ENCODE measurements around the gene ISM2. TPM values are rescaled to one million over a fixed set of nuclear protein-coding genes. Genes with fewer than 3 reads are reported as not detected.

The ISM2 gene
- total and polyA plus RNA-seq, 9 of the 15 experiments (the other 6 are each of a cell fraction or from before 2014, with no cell fraction given) = 0.08 to 0.11 TPM; not detected in 7

GRCh38 chr14:77529963-77530362, 31.3 kb upstream of the ISM2 start (continued):
- peak; percentile 51; the same call in 1 of the 2 replicates for TF ChIP-seq ATF3 (IDR thresholded peaks at IDR 0.05)
- TF ChIP-seq ATF3 (CRISPR knock-in tag; conservative IDR thresholded peaks at IDR 0.05) = no peak
- TF ChIP-seq HMBOX1 (IDR thresholded peaks at IDR 0.05) = no peak
- peak; percentile 44; the same call in 1 of the 2 replicates for TF ChIP-seq CBFA2T3 (IDR thresholded peaks at IDR 0.05)
- peak; percentile 67 for TF ChIP-seq SOX6 (IDR thresholded peaks at IDR 0.05)

GRCh38 chr14:77529213-77529612, 30.6 kb upstream of the ISM2 start:
- no peaks in the 10 kb centered on the region for H4K20me1 ChIP-seq (replicated peaks; ENCODE audit: control insufficient read depth, insufficient read depth, low read length)
- no peak overlapping the region for H2AFZ ChIP-seq (ENCODE audit: low read depth, low read length)
- no peaks in the 10 kb centered on the region for H3K79me2 ChIP-seq (ENCODE audit: control insufficient read depth, insufficient read depth, low read length)
- no peak for DNase-seq (ENCODE audit: extremely low read depth in 1 of 4, low spot score in 3 of 4)
- TF ChIP-seq SFPQ (IDR thresholded peaks at IDR 0.05; ENCODE audit: low read depth, low read length) (no peak), POLR2H (tag; IDR thresholded peaks at IDR 0.05; ENCODE audit: low read depth) (no peak), ZNF830 (CRISPR knock-in tag; IDR thresholded peaks at IDR 0.05) (no peak), PML (IDR thresholded peaks at IDR 0.05; ENCODE audit: low read length) (no peak), MBD1 (CRISPR knock-in tag; IDR thresholded peaks at IDR 0.05) (no peak), CCAR2 (IDR thresholded peaks at IDR 0.05; ENCODE audit: low read depth, low read length) (no peak), THRAP3 (IDR thresholded peaks at IDR 0.05; ENCODE audit: borderline replicate concordance) (no peak), PURB (CRISPR knock-in tag; IDR thresholded peaks at IDR 0.05; ENCODE audit: low read depth) (no peak), ZNF217 (CRISPR knock-in tag; IDR thresholded peaks at IDR 0.05) (no peak), FOSL1 (tag; conservative IDR thresholded peaks at IDR 0.05) (no peak), RUNX1 (IDR thresholded peaks at IDR 0.05; ENCODE audit: low read depth) (no peak)
- H3K9me1 ChIP-seq (ENCODE audit: control insufficient read depth, insufficient read depth, low read length) = no peaks in the 10 kb centered on the region
- H3K27ac ChIP-seq (ENCODE audit: extremely low read depth, low read depth, low read length) = no peak overlapping the region
- H3K9me3 ChIP-seq (replicated peaks; ENCODE audit: control insufficient read depth, insufficient read depth, low read depth, low read length) = no peaks in the 10 kb centered on the region
- no peaks in the 10 kb centered on the region; a peak in 1 of 5 replicates for H3K4me1 ChIP-seq (replicated peaks in 1 of 2; ENCODE audit: control insufficient read depth in 2 of 2, insufficient read depth in 2 of 2, low read length in 2 of 2)
- H3K36me3 ChIP-seq (ENCODE audit: control insufficient read depth, insufficient read depth, low read length) = no peaks in the 10 kb centered on the region; the same call in 2 of the 3 replicates
- no peak overlapping the region for H3K4me3 ChIP-seq
- no peak overlapping the region for H3K4me2 ChIP-seq (ENCODE audit: insufficient read depth, low read length)
- ChIA-PET CTCF (ENCODE audit: low intra/inter-chr PET ratio) (no interaction called here), POLR2A (interaction anchor here (0.8 kb wide), 1 partner anchor 12 kb away, joined by 3 read pairs; no protein-coding TSS in a partner anchor)
- FAIRE-seq = no peak
- BruUV-seq (replicated peaks) = no TSS peak
- WGBS (ENCODE audit: insufficient coverage, low coverage, missing lambda C conversion rate) = 50% methylated on average over 2 of the region's 2 CpGs
- H3K9ac ChIP-seq (ENCODE audit: insufficient read depth in 1 of 2, low read depth in 2 of 2, low read length in 2 of 2) = no peak overlapping the region
- no peaks in the 10 kb centered on the region for H3K27me3 ChIP-seq (ENCODE audit: control insufficient read depth in 2 of 2, insufficient read depth in 2 of 2, low read length in 2 of 2)
- ATAC-seq = no peak
- intact Hi-C loops (cut with micrococcal nuclease) = no loop called here
- in situ Hi-C loops (cut with MboI) = no loop called here
